ENCODE measurements around the gene MAD1L1. TPM values are rescaled to one million over a fixed set of nuclear protein-coding genes. Genes with fewer than 3 reads are reported as not detected.

MAD1L1 gene
- total RNA-seq, 1 experiment from 2014 or later, result 43.8 TPM

DNA sequence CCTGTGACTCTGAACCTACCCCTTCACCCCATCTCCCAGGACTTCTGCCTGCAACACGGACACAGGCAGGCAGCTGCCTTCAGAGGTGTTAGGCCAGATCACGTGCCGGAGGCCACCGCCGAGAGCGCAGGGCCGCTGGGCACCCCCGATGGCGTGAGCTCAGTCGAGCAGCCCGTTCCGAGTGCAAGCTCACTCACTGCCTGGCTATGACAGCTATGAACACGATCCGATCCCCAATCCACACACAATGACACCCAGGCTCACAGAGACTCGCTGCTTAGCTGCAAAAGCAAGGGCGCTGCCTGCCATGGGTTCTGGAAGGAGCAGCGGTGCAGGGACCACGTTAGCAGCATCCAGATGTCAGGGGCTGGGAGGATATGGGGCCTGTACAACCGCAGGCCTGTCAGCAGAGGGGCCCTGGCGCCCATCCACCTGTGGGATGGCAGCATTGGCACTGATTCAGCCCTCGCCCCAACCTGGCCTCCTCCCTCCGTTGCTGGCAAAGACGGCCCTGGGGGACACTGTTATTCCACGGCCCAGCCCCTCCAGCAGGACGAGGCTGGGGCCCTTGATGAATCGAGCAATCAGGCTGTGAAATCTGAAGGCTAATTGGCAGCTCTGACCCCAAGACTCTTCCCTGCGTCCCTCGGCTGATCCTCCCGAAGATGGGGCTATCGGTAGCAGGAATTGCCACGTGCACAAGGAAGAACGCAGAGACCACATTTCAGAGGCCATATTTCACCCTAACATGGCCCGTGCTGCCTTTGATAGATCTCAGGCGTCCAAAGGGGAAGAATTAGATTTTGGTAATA lies 332.6 kb downstream of the MAD1L1 start:
- H3K27ac Mint-ChIP-seq, result peak overlapping the region; percentile 83
- no peak overlapping the region for H3K4me3 Mint-ChIP-seq
- DNase-seq (ENCODE audit: low spot score) (no peak), ATAC-seq (no peak)
- H3K27me3 Mint-ChIP-seq (ENCODE audit: low read depth), result no peaks in the 10 kb centered on the region
- CTCF ChIA-PET, result interaction anchor here (0.7 kb wide), 1 partner anchor 16 kb away, joined by 3 read pairs; no protein-coding TSS in a partner anchor
- no peaks in the 10 kb centered on the region for H3K36me3 Mint-ChIP-seq
- no peaks in the 10 kb centered on the region for H3K9me3 Mint-ChIP-seq
- POLR2A ChIA-PET, result no interaction called here
- TF ChIP-seq GRHL2 (CRISPR knock-in tag; IDR thresholded peaks at IDR 0.05; ENCODE audit: insufficient replicate concordance, severe bottlenecking), result no peak
- TF ChIP-seq CTCF (IDR thresholded peaks at IDR 0.05), result no peak
- TF ChIP-seq ZNF532 (CRISPR knock-in tag; IDR thresholded peaks at IDR 0.05; ENCODE audit: borderline replicate concordance), result no peak
- TF ChIP-seq OVOL2 (CRISPR knock-in tag; IDR thresholded peaks at IDR 0.05; ENCODE audit: borderline replicate concordance), result no peak
- H3K4me1 Mint-ChIP-seq, result no peaks in the 10 kb centered on the region

DNA sequence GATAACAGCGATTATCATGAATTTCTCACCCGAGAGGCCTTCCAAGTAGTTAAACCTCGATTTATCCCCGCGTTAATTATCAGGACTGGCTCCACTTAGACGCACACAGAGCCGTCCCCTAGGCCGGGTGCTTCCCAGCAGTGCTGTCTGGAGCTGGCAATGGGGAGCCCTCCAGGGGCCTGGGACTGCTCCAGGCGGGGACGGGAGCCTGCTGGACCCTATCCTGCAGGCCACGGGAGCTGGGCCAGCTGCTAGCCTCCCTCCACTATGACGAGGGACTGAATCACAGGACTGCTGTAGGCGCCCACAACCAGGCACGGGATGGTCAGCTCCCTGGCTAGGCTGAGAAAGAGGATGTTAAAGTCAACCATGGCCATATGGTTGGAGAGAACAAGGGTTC lies 333.5 kb downstream of the MAD1L1 start:
- H3K27me3 Mint-ChIP-seq (ENCODE audit: low read depth), result no peaks in the 10 kb centered on the region
- ChIA-PET CTCF (interaction anchor here (1.7 kb wide), 1 partner anchor 16 kb away, joined by 7 read pairs; no protein-coding TSS in a partner anchor), POLR2A (no interaction called here)
- DNase-seq (ENCODE audit: low spot score) (no peak), ATAC-seq (no peak)
- H3K9me3 Mint-ChIP-seq, result no peaks in the 10 kb centered on the region
- H3K36me3 Mint-ChIP-seq, result no peaks in the 10 kb centered on the region
- no peak overlapping the region for H3K4me3 Mint-ChIP-seq
- TF ChIP-seq, protein P1, sequence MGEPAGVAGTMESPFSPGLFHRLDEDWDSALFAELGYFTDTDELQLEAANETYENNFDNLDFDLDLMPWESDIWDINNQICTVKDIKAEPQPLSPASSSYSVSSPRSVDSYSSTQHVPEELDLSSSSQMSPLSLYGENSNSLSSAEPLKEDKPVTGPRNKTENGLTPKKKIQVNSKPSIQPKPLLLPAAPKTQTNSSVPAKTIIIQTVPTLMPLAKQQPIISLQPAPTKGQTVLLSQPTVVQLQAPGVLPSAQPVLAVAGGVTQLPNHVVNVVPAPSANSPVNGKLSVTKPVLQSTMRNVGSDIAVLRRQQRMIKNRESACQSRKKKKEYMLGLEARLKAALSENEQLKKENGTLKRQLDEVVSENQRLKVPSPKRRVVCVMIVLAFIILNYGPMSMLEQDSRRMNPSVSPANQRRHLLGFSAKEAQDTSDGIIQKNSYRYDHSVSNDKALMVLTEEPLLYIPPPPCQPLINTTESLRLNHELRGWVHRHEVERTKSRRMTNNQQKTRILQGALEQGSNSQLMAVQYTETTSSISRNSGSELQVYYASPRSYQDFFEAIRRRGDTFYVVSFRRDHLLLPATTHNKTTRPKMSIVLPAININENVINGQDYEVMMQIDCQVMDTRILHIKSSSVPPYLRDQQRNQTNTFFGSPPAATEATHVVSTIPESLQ (CRISPR knock-in tag; IDR thresholded peaks at IDR 0.05), result no peak
- TF ChIP-seq TP53 (CRISPR knock-in tag; IDR thresholded peaks at IDR 0.05) (no peak), ZNF263 (CRISPR knock-in tag; IDR thresholded peaks at IDR 0.05; ENCODE audit: low read depth) (no peak)
- H3K27ac Mint-ChIP-seq, result peak overlapping the region; percentile 80
- no peaks in the 10 kb centered on the region for H3K4me1 Mint-ChIP-seq

DNA sequence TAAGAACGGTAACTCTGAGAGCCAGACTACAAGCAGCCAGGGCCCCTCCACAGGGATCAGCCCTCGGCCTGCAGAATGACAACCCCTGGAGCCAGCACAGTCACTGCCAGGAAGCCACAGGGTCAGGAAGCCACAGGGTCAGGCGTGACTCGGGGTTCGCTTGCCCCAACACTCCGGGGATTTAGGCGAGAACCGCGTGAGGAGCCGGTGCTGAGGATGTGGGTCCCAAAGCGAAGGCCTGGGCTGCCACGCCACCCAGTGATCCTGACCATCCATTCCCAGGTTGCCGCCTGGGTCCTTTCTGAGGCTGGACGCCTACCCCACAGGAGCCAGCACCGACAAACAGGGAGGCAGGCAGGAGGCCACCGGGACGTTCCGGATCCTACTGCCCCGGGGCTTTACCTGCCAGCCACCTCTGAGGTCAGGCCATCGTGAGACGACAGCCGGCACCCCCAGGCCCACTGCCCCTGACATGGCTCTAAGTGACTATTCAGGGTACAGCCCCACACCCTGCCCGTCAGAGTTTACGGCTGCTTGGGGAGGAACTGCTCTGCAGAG lies 334.0 kb downstream of the MAD1L1 start:
- ChIA-PET CTCF (interaction anchor here (1.7 kb wide), 1 partner anchor 15 kb away, joined by 7 read pairs; no protein-coding TSS in a partner anchor), POLR2A (no interaction called here)
- DNase-seq (ENCODE audit: low spot score) (no peak), ATAC-seq (no peak)
- H3K27me3 Mint-ChIP-seq (ENCODE audit: low read depth), result no peaks in the 10 kb centered on the region
- no peaks in the 10 kb centered on the region for H3K4me1 Mint-ChIP-seq
- no peaks in the 10 kb centered on the region for H3K36me3 Mint-ChIP-seq
- H3K27ac Mint-ChIP-seq, result 0 out of 2 replicates have a peak overlapping the region, but pooled peaks have one; percentile 63
- no peak for TF ChIP-seq KAT7 (CRISPR knock-in tag; IDR thresholded peaks at IDR 0.05; ENCODE audit: borderline replicate concordance)
- H3K4me3 Mint-ChIP-seq, result no peak overlapping the region
- no peaks in the 10 kb centered on the region for H3K9me3 Mint-ChIP-seq
